Measurements from ENCODE around the gene TMEM150A. TPM values are rescaled to one million over a fixed set of nuclear protein-coding genes. Genes with fewer than 3 reads are reported as not detected.
A peak's percentile ranks its signal among the peaks of the same experiment; 100 is the strongest.
"Not testable (repeated sequence)": the region's sequence is repeated elsewhere in the genome, so short reads cannot be mapped to it uniquely, and the experiment has no call there.

TMEM150A gene
- total RNA-seq, 4 donors from 2014 or later, result 5.2 to 21.7 (median 12.8) TPM

GRCh38 chr2:85595301-85596025 is 7.0 kb downstream of the TMEM150A start, which contains the start of gene RNF181:
TSS of gene RNF181 (plus strand) at chr2:85595745. CDS start at chr2:85595764, 19 bp downstream.
- DNase-seq, result peak; percentile 96
- Histone ChIP-seq H3K36me3 (peaks cover 0 to 6% (median 0%) of the 10 kb centered on the region in 4 donors), H3K27me3 (no peaks in the 10 kb centered on the region), H3K4me1 (peaks cover 16 to 36% (median 24%) of the 10 kb centered on the region in 4 donors), H3K27ac (peak within 1 kb of the TSS; percentile 89 to 96 (median 95)), H3K4me3 (peak within 1 kb of the TSS; percentile 72 to 95 (median 84)), H3K9me3 (no peaks in the 10 kb centered on the region)
- in situ Hi-C loops (cut with MboI; ENCODE audit: low pct_ligation_motif_present in 1 of 4, low pct_unique_long_range_greater_than_20kb in 1 of 4, low sequenced_read_pairs in 3 of 4), result no loop called here
- TF ChIP-seq POLR2A (IDR thresholded peaks at IDR 0.05) (peak; percentile 92), EP300 (IDR thresholded peaks at IDR 0.05; ENCODE audit: low read depth) (no peak), CTCF (IDR thresholded peaks at IDR 0.05) (no peak), POLR2AphosphoS5 (IDR thresholded peaks at IDR 0.05) (peak; percentile 90 to 96 (median 95))
- 0% methylated on average over 45 of the region's 47 CpGs; no CpG with 5 or more reads in 1 of the 2 donors for WGBS, 2 donors (ENCODE audit: low coverage in 1 of 2)
- intact Hi-C loops (cut with DNase I; ENCODE audit: low total_unique reads), result no loop called here

DNA sequence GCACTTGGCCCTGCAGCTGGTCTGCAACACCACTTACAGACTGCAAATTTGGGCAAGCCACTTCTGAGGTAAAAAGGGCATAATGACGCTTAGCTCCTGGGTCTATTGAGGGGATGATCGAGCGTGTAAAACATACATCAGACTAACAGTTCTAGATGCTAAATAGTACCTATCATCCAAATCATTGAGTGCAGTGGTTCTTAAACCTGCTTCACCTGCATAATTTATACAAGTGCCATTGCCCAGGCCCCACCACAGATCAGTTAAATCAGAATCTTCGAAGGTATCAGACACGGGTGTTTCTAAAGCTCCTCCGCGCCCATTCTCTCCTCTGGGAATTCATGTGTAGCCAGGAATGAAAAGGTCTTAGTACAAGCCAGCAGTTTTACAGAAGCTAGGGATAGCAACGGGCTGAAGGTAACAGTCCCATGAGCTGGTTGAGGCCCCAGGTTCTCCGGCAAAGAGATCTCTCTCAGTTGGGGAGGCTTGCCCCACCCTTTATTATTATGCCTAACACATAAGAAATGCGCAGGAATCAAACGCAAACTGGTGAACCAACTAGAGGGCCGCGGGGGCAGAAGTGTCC is 7.7 kb downstream of the TMEM150A start:
- peaks cover 0 to 6% (median 0%) of the 10 kb centered on the region in 4 donors for H3K36me3 ChIP-seq
- H3K9me3 ChIP-seq, result no peaks in the 10 kb centered on the region
- H3K4me1 ChIP-seq, result peaks cover 16 to 36% (median 24%) of the 10 kb centered on the region in 4 donors
- H3K4me3 ChIP-seq, result peak overlapping the region; percentile 25 to 85 (median 78)
- H3K27me3 ChIP-seq, result no peaks in the 10 kb centered on the region
- in situ Hi-C loops (cut with MboI; ENCODE audit: low pct_ligation_motif_present in 1 of 4, low pct_unique_long_range_greater_than_20kb in 1 of 4, low sequenced_read_pairs in 3 of 4), result no loop called here
- DNase-seq, result no peak
- peak overlapping the region; percentile 89 to 96 (median 95) for H3K27ac ChIP-seq
- TF ChIP-seq POLR2A (IDR thresholded peaks at IDR 0.05), result no peak
- no peak for TF ChIP-seq CTCF (IDR thresholded peaks at IDR 0.05)
- no peak for TF ChIP-seq POLR2AphosphoS5 (IDR thresholded peaks at IDR 0.05)
- no peak for TF ChIP-seq EP300 (IDR thresholded peaks at IDR 0.05; ENCODE audit: low read depth)
- intact Hi-C loops (cut with DNase I; ENCODE audit: low total_unique reads), result loop anchor here (1.0 kb wide), 1 partner anchor 16 kb away; no protein-coding TSS in a partner anchor
- 0 to 24% methylated on average over 1 to 13 of the region's 13 CpGs for WGBS, 2 donors (ENCODE audit: low coverage in 1 of 2)

DNA sequence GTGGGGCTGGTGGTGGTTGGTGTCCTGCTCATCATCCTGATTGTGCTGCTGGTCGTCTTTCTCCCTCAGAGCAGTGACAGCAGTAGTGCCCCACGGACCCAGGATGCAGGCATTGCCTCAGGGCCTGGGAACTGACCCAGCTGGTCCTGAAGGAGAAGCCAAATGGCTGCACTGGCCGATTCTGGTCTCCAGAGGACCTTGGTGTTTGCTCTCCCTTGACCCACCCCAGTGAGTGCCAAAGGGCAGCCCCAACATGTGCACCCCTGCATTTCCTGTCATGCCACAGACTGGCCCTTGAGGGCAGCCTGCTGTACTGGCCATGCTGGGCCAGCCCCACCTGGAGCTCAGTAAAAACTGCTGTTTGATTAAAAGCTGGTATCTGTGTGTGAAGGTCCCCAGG is 9.5 kb downstream of the TMEM150A start:
- in situ Hi-C loops (cut with MboI; ENCODE audit: low pct_ligation_motif_present in 1 of 4, low pct_unique_long_range_greater_than_20kb in 1 of 4, low sequenced_read_pairs in 3 of 4) (no loop called here), intact Hi-C loops (cut with DNase I; ENCODE audit: low total_unique reads) (no loop called here)
- DNase-seq, result no peak
- Histone ChIP-seq H3K4me3 (no peak overlapping the region), H3K9me3 (no peaks in the 10 kb centered on the region), H3K36me3 (peaks cover 0 to 6% (median 0%) of the 10 kb centered on the region in 4 donors), H3K27me3 (no peaks in the 10 kb centered on the region), H3K27ac (no peak overlapping the region), H3K4me1 (peaks cover 16 to 44% (median 26%) of the 10 kb centered on the region in 4 donors)
- TF ChIP-seq POLR2A (IDR thresholded peaks at IDR 0.05) (no peak), CTCF (IDR thresholded peaks at IDR 0.05) (no peak), EP300 (IDR thresholded peaks at IDR 0.05; ENCODE audit: low read depth) (no peak), POLR2AphosphoS5 (IDR thresholded peaks at IDR 0.05) (no peak)
- WGBS, 2 donors (ENCODE audit: low coverage in 1 of 2), result 63 to 74% methylated on average over 3 of the region's 3 CpGs

- intact Hi-C loops (cut with DNase I; ENCODE audit: low total_unique reads); H3K27me3 ChIP-seq; H3K9me3 ChIP-seq; in situ Hi-C loops (cut with MboI; ENCODE audit: low pct_ligation_motif_present in 1 of 4, low pct_unique_long_range_greater_than_20kb in 1 of 4, low sequenced_read_pairs in 3 of 4); H3K36me3 ChIP-seq; H3K4me3 ChIP-seq; DNase-seq: not testable (repeated sequence)
- peaks cover 16 to 48% (median 25%) of the 10 kb centered on the region in 4 donors for H3K4me1 ChIP-seq
- WGBS, 2 donors (ENCODE audit: low coverage in 1 of 2), result 87% methylated on average over 9 of the region's 9 CpGs; no CpG with 5 or more reads in 1 of the 2 donors
- H3K27ac ChIP-seq, result peak overlapping the region in 1 of 4 donors; percentile 73
Measured at GRCh38 chr2:85592299-85592698, 10.2 kb downstream of the TMEM150A start.

All from transverse colon (tissue), 4 donors.